Measurements from ENCODE around the gene RIMS4. TPM values are rescaled to one million over a fixed set of nuclear protein-coding genes. Genes with fewer than 3 reads are reported as not detected.

Gene RIMS4
- not detected in 2 replicates for total RNA-seq

- H3K9me3 Mint-ChIP-seq = no peaks in the 10 kb centered on the region
- no peak within 1 kb of the TSS for H3K27ac Mint-ChIP-seq
- DNase-seq = no peak
- intact Hi-C loops (cut with micrococcal nuclease) = no loop called here
- peak within 1 kb of the TSS; percentile 60 for H3K4me3 Mint-ChIP-seq
- peaks cover 64% of the 10 kb centered on the region for H3K27me3 Mint-ChIP-seq
- no peaks in the 10 kb centered on the region for H3K36me3 Mint-ChIP-seq (ENCODE audit: low read depth)
- peaks cover 4% of the 10 kb centered on the region for H3K4me1 Mint-ChIP-seq
Observed at GRCh38 chr20:44810391-44811149, at the start of gene RIMS4. TSS of gene RIMS4 (minus strand) at chr20:44810546. CDS start at chr20:44810271, 275 bp downstream.

DNA sequence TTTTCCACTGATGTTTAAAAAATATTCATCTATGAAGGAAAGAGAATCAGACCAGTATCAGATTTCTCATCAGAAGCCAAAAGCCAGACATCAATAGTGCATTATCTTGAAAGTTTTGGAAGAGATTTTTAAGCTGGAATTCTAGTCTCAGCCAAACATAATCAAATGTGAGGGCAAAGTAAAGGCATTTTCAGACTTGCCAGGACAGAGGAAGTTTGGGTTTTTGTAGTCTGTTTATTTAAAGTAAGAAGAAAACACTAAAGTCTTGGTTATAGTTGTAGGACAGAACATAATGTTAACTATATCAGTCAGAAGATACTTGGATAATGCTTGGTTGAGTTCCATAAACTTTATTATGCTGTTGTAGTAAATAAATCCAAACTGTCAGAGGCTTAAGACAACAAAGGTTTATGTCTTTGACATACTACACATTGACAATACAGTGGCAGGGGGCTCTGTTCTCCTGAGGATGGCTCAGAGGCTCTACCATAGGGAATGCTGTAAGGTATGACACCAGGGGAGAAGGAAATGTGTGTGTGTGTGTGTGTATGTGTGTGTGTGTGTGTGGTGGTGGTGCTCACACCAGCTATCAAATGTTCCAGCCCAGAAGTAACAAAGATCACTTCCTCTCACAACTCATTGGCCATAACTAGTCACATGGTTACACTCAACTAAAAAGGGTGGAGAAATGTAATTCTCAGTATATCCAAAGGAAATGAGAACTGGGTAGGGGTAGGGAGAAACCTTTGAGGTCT, 48.4 kb upstream of the RIMS4 start:
- Mint-ChIP-seq H3K4me1 (peaks cover 2% of the 10 kb centered on the region), H3K27me3 (peaks cover under 1% of the 10 kb centered on the region), H3K36me3 (ENCODE audit: low read depth) (no peaks in the 10 kb centered on the region), H3K4me3 (no peak overlapping the region), H3K27ac (no peak overlapping the region), H3K9me3 (peaks cover 7% of the 10 kb centered on the region)
- no peak for DNase-seq
- intact Hi-C loops (cut with micrococcal nuclease) = no loop called here

DNA sequence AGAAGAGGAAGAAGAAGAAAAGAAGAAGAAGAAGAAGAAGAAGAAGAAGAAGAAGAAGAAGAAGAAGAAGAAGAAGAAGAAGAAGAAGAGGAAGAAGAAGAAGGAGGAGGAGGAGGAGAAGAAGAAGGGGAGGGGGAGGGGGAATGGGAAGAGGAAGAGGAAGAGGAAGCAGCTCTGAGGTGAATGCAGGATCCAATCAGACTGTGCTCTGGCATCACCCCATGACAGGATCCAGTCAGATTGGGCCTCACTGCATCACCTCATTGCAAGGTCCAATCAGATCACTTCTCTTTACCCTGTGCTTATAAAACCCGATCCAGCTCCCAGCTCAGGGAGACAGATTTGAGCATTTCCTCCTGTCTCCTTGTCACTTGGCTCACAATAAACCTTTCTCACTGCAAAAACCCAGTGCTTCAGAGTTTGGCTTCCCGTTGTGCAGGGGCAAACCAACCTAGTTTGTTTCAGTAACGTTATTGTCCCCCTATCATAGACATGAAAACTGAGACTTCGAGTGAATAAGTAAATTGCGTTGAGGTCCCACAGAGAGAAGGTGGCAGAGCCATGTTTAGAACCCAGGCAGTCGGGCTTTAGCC, 46.6 kb upstream of the RIMS4 start:
- peaks cover 7% of the 10 kb centered on the region for H3K9me3 Mint-ChIP-seq
- intact Hi-C loops (cut with micrococcal nuclease) = no loop called here

GRCh38 chr20:44856442-44856841, 46.1 kb upstream of the RIMS4 start:
- H3K27ac Mint-ChIP-seq = no peak overlapping the region
- peaks cover 2% of the 10 kb centered on the region for H3K4me1 Mint-ChIP-seq
- H3K27me3 Mint-ChIP-seq = peaks cover 7% of the 10 kb centered on the region
- H3K36me3 Mint-ChIP-seq (ENCODE audit: low read depth) = no peaks in the 10 kb centered on the region
- DNase-seq = no peak
- H3K4me3 Mint-ChIP-seq = no peak overlapping the region
- peaks cover 7% of the 10 kb centered on the region for H3K9me3 Mint-ChIP-seq
- intact Hi-C loops (cut with micrococcal nuclease) = no loop called here

More for the DNA sequence above, 46.6 kb upstream of the RIMS4 start:
- Mint-ChIP-seq H3K27ac (no peak overlapping the region), H3K27me3 (peaks cover 7% of the 10 kb centered on the region), H3K4me1 (peaks cover 2% of the 10 kb centered on the region), H3K36me3 (ENCODE audit: low read depth) (no peaks in the 10 kb centered on the region), H3K4me3 (no peak overlapping the region)
- DNase-seq = no peak

- Mint-ChIP-seq H3K36me3 (ENCODE audit: low read depth) (no peaks in the 10 kb centered on the region), H3K9me3 (peaks cover 3% of the 10 kb centered on the region), H3K4me3 (no peak overlapping the region), H3K27me3 (peaks cover 16% of the 10 kb centered on the region), H3K4me1 (no peaks in the 10 kb centered on the region), H3K27ac (no peak overlapping the region)
- intact Hi-C loops (cut with micrococcal nuclease) = no loop called here
- no peak for DNase-seq
Observed at GRCh38 chr20:44851545-44851944, 41.2 kb upstream of the RIMS4 start.

GRCh38 chr20:44850837-44851236, 40.5 kb upstream of the RIMS4 start:
- H3K27ac Mint-ChIP-seq = no peak overlapping the region
- peaks cover under 1% of the 10 kb centered on the region for H3K9me3 Mint-ChIP-seq
- H3K36me3 Mint-ChIP-seq (ENCODE audit: low read depth) = no peaks in the 10 kb centered on the region
- H3K4me3 Mint-ChIP-seq = no peak overlapping the region
- H3K27me3 Mint-ChIP-seq = peaks cover 16% of the 10 kb centered on the region
- no peak for DNase-seq
- H3K4me1 Mint-ChIP-seq = no peaks in the 10 kb centered on the region
- intact Hi-C loops (cut with micrococcal nuclease) = no loop called here

- H3K36me3 Mint-ChIP-seq (ENCODE audit: low read depth) = no peaks in the 10 kb centered on the region
- H3K4me3 Mint-ChIP-seq = no peak overlapping the region
- no peak for DNase-seq
- no peaks in the 10 kb centered on the region for H3K4me1 Mint-ChIP-seq
- H3K27me3 Mint-ChIP-seq = peaks cover 16% of the 10 kb centered on the region
- no peak overlapping the region for H3K27ac Mint-ChIP-seq
- intact Hi-C loops (cut with micrococcal nuclease) = no loop called here
- no peaks in the 10 kb centered on the region for H3K9me3 Mint-ChIP-seq
Observed at GRCh38 chr20:44850272-44850671, 39.9 kb upstream of the RIMS4 start.

DNA sequence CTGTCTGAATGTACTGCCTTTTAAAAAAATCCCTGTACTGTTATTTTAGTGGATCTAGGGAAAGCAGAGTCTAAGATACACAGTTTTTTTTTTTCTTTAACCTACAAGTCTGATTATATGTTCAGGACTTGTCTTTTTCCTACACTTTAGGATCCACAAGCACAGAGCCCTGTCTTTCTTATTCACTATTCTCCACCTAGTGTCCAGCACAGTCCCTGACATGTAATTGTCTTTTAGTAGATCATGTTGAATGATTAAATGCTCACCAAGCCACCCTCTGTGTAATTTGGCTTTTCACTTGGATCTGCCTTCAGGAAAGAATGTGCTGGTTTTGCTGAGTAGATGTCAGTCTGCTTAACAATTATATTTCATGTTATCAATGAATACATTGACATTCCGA, 39.4 kb upstream of the RIMS4 start:
- Mint-ChIP-seq H3K9me3 (no peaks in the 10 kb centered on the region), H3K27me3 (peaks cover 19% of the 10 kb centered on the region), H3K36me3 (ENCODE audit: low read depth) (no peaks in the 10 kb centered on the region), H3K27ac (no peak overlapping the region), H3K4me1 (no peaks in the 10 kb centered on the region), H3K4me3 (no peak overlapping the region)
- intact Hi-C loops (cut with micrococcal nuclease) = no loop called here
- DNase-seq = no peak

- intact Hi-C loops (cut with micrococcal nuclease) = no loop called here
Observed at GRCh38 chr20:44848254-44849015, 38.1 kb upstream of the RIMS4 start.

GRCh38 chr20:44843876-44844275, 33.5 kb upstream of the RIMS4 start:
- intact Hi-C loops (cut with micrococcal nuclease) = no loop called here
- DNase-seq = no peak
- no peaks in the 10 kb centered on the region for H3K4me1 Mint-ChIP-seq

More at GRCh38 chr20:44848254-44849015, 38.1 kb upstream of the RIMS4 start:
- H3K4me1 Mint-ChIP-seq = no peaks in the 10 kb centered on the region
- H3K4me3 Mint-ChIP-seq = no peak overlapping the region
- H3K27me3 Mint-ChIP-seq = peaks cover 17% of the 10 kb centered on the region
- H3K27ac Mint-ChIP-seq = no peak overlapping the region
- DNase-seq = no peak
- no peaks in the 10 kb centered on the region for H3K36me3 Mint-ChIP-seq (ENCODE audit: low read depth)
- H3K9me3 Mint-ChIP-seq = no peaks in the 10 kb centered on the region

GRCh38 chr20:44841955-44842354, 31.6 kb upstream of the RIMS4 start:
- intact Hi-C loops (cut with micrococcal nuclease) = no loop called here
- Mint-ChIP-seq H3K9me3 (no peaks in the 10 kb centered on the region), H3K36me3 (ENCODE audit: low read depth) (no peaks in the 10 kb centered on the region), H3K4me3 (no peak overlapping the region), H3K4me1 (no peaks in the 10 kb centered on the region), H3K27ac (no peak overlapping the region), H3K27me3 (peaks cover 20% of the 10 kb centered on the region)
- no peak for DNase-seq

More at GRCh38 chr20:44843876-44844275, 33.5 kb upstream of the RIMS4 start:
- H3K36me3 Mint-ChIP-seq (ENCODE audit: low read depth) = no peaks in the 10 kb centered on the region
- no peaks in the 10 kb centered on the region for H3K9me3 Mint-ChIP-seq
- H3K27me3 Mint-ChIP-seq = peaks cover 18% of the 10 kb centered on the region
- H3K4me3 Mint-ChIP-seq = no peak overlapping the region
- no peak overlapping the region for H3K27ac Mint-ChIP-seq

DNA sequence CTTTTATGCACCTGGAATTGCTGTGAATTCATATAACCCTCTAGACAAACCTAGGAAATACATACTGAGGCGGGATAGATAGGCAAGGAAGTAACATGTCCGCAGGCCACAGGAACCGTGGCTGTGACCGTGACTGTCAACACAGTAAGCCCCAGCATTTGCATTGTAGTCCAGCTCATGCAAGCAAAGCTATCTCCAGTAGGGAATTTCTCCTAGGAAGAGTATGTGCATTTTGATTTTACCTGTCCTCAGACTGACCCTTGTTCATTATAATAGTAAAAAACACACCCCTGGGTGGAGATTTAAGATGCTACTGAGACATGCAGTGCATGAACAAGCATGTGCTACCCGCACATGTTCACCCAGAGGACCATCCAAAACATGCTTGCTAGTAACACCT, 30.5 kb upstream of the RIMS4 start:
- H3K36me3 Mint-ChIP-seq (ENCODE audit: low read depth) = no peaks in the 10 kb centered on the region
- DNase-seq = no peak
- H3K27ac Mint-ChIP-seq = no peak overlapping the region
- no peaks in the 10 kb centered on the region for H3K4me1 Mint-ChIP-seq
- intact Hi-C loops (cut with micrococcal nuclease) = no loop called here
- no peak overlapping the region for H3K4me3 Mint-ChIP-seq
- no peaks in the 10 kb centered on the region for H3K9me3 Mint-ChIP-seq
- peaks cover 20% of the 10 kb centered on the region for H3K27me3 Mint-ChIP-seq

DNA sequence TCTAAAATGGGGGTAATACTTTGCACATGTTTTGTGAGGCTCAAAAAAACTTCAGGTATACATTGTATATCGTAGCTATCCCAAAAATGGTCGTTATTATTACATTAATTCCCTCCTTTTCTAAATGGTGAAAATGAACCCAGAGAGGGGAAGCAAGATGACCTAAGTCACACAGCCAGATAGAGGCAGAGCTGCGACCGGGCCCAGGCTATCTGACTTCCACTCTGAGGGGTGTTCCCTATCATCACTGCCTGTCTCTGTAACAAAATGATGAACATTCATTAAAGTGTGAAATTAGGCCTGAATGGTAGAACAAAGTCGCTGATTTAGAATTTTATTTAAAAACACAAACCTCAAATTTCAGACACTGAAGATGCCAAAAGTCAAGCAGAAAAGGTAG, 29.1 kb upstream of the RIMS4 start:
- Mint-ChIP-seq H3K27ac (no peak overlapping the region), H3K36me3 (ENCODE audit: low read depth) (no peaks in the 10 kb centered on the region), H3K9me3 (no peaks in the 10 kb centered on the region), H3K27me3 (peaks cover 22% of the 10 kb centered on the region), H3K4me3 (no peak overlapping the region), H3K4me1 (no peaks in the 10 kb centered on the region)
- intact Hi-C loops (cut with micrococcal nuclease) = no loop called here
- no peak for DNase-seq

Measured in activated CD4-positive, alpha-beta T cell treated with anti-CD3 and anti-CD28 coated beads, Interleukin-2, amount 10 ng/mL, durations not matched to agents 24 days and 14 days (primary cell).